Effector memory CD8-positive, alpha-beta T cell (primary cell): Measurements from ENCODE around the gene NXPE4.
"Not testable (repeated sequence)": the region's sequence is repeated elsewhere in the genome, so short reads cannot be mapped to it uniquely, and the experiment has no call there.

Experiments used
- ATAC-seq: fragments of 150-1000 bp; cut with Tn5 transposase; replicated peaks from 2 replicates; pipeline ENCODE4 v1.10.0; 2021; ENCODE audit warnings: mild to moderate bottlenecking, moderate library complexity
- DNase-seq, 3 experiments: peaks; one replicate each; pipeline ENCODE4 v3.0.0; 2021
- H3K27ac Mint-ChIP-seq, 2 donors: one replicate each; pipeline ENCODE4 v1.8.0; 2022; ENCODE audit warnings: mild to moderate bottlenecking in 2 of 2, mixed read lengths in 2 of 2, moderate library complexity in 2 of 2
- H3K27me3 Mint-ChIP-seq, 2 donors: one replicate each; pipeline ENCODE4 v1.8.0; 2022; ENCODE audit warnings: mixed read lengths in 2 of 2
- H3K36me3 Mint-ChIP-seq: one replicate; pipeline ENCODE4 v1.8.0; 2022; ENCODE audit warnings: mild to moderate bottlenecking, moderate library complexity, mixed read lengths; ENCODE audit not compliant: insufficient read depth
- H3K4me1 Mint-ChIP-seq, 2 donors: one replicate each; pipeline ENCODE4 v1.8.0; 2022; ENCODE audit warnings: low read depth in 2 of 2, mixed read lengths in 2 of 2
- H3K4me3 Mint-ChIP-seq, 2 donors: one replicate each; pipeline ENCODE4 v1.8.0; 2022; ENCODE audit warnings: mild to moderate bottlenecking in 2 of 2, mixed read lengths in 2 of 2, moderate library complexity in 2 of 2
- H3K9me3 Mint-ChIP-seq, 2 donors: one replicate each; pipeline ENCODE4 v1.8.0; 2022; ENCODE audit warnings: mixed read lengths in 2 of 2

The NXPE4 gene

GRCh38 chr11:114615448-114616361, 20.1 kb upstream of the NXPE4 start:
- no peaks in the 10 kb centered on the region for H3K27me3 Mint-ChIP-seq
- no peaks in the 10 kb centered on the region for H3K9me3 Mint-ChIP-seq
- H3K4me1 Mint-ChIP-seq: no peaks in the 10 kb centered on the region
- DNase-seq (no peak), ATAC-seq (no peak)
- H3K36me3 Mint-ChIP-seq: no peaks in the 10 kb centered on the region
- no peak overlapping the region for H3K27ac Mint-ChIP-seq
- H3K4me3 Mint-ChIP-seq: no peak overlapping the region

- DNase-seq (no peak), ATAC-seq (no peak)
- H3K4me3 Mint-ChIP-seq: no peak overlapping the region
- H3K4me1 Mint-ChIP-seq: no peaks in the 10 kb centered on the region
- H3K9me3 Mint-ChIP-seq: no peaks in the 10 kb centered on the region
- no peak overlapping the region for H3K27ac Mint-ChIP-seq
- no peaks in the 10 kb centered on the region for H3K36me3 Mint-ChIP-seq
- H3K27me3 Mint-ChIP-seq: no peaks in the 10 kb centered on the region
These were observed 18.6 kb upstream of the NXPE4 start for GRCh38 chr11:114614127-114614720.

- not testable (repeated sequence) for H3K36me3 Mint-ChIP-seq, H3K4me1 Mint-ChIP-seq, H3K9me3 Mint-ChIP-seq, ATAC-seq, H3K27ac Mint-ChIP-seq, H3K27me3 Mint-ChIP-seq, DNase-seq, H3K4me3 Mint-ChIP-seq
These were observed 17.5 kb upstream of the NXPE4 start for GRCh38 chr11:114613094-114613493.

- DNase-seq (no peak), ATAC-seq (no peak)
- Mint-ChIP-seq H3K4me3 (no peak overlapping the region), H3K4me1 (no peaks in the 10 kb centered on the region), H3K27me3 (no peaks in the 10 kb centered on the region), H3K36me3 (no peaks in the 10 kb centered on the region), H3K27ac (no peak overlapping the region), H3K9me3 (no peaks in the 10 kb centered on the region)
These were observed 17.1 kb upstream of the NXPE4 start for GRCh38 chr11:114612686-114613085.

DNA sequence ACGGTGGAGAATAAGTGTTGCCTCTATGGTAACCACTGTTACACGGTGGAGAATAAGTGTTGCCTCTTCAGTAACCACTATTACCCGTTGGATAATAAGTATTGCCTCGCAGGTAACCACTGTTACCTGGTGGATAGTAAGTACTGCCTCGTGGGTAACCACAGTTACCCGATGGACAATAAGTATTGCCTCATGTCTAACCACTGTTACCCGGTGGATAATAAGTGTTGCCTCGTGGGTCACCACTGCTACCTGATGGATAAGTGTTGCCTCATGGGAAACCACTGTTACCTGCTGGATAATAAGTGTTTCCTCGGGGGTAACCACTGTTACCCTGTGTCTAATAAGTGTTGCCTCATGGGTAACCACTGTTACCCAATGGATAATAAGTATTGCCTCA, 16.6 kb upstream of the NXPE4 start:
- H3K27me3 Mint-ChIP-seq, H3K36me3 Mint-ChIP-seq, H3K4me1 Mint-ChIP-seq, DNase-seq, H3K4me3 Mint-ChIP-seq, H3K9me3 Mint-ChIP-seq, H3K27ac Mint-ChIP-seq, ATAC-seq: not testable (repeated sequence)

- no peaks in the 10 kb centered on the region for H3K4me1 Mint-ChIP-seq
- H3K27me3 Mint-ChIP-seq: no peaks in the 10 kb centered on the region
- no peak overlapping the region for H3K27ac Mint-ChIP-seq
- no peaks in the 10 kb centered on the region for H3K36me3 Mint-ChIP-seq
- ATAC-seq (no peak), DNase-seq (no peak)
- H3K9me3 Mint-ChIP-seq: no peaks in the 10 kb centered on the region
- H3K4me3 Mint-ChIP-seq: no peak overlapping the region
These were observed 15.7 kb upstream of the NXPE4 start for GRCh38 chr11:114610984-114611944.

- H3K27ac Mint-ChIP-seq: no peak overlapping the region
- no peak for DNase-seq
- no peaks in the 10 kb centered on the region for H3K9me3 Mint-ChIP-seq
- H3K4me1 Mint-ChIP-seq: no peaks in the 10 kb centered on the region
- no peaks in the 10 kb centered on the region for H3K27me3 Mint-ChIP-seq
- H3K36me3 Mint-ChIP-seq: no peaks in the 10 kb centered on the region
- no peak for ATAC-seq
- no peak overlapping the region for H3K4me3 Mint-ChIP-seq
These were observed 15.0 kb upstream of the NXPE4 start for GRCh38 chr11:114610550-114610949.

DNA sequence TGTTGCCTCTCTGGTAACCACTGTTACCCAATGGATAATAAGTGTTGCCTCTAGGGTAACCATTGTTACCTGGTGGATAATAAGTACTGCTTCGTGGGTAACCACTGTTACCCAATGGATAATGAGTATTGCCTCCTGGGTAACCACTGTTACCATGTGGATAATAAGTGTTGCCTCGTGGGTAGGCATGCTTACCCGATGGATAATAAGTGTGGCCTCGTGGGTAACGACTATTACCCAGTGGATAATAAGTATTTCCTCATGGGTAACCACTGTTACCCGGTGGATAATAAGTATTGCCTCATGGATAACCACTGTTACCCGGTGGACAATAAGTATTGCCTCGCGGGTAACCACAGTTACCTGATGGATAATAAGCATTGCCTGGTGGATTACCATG, 13.8 kb upstream of the NXPE4 start:
- no peak overlapping the region for H3K4me3 Mint-ChIP-seq
- no peak overlapping the region for H3K27ac Mint-ChIP-seq
- no peaks in the 10 kb centered on the region for H3K36me3 Mint-ChIP-seq
- no peak for DNase-seq
- H3K9me3 Mint-ChIP-seq: no peaks in the 10 kb centered on the region
- no peaks in the 10 kb centered on the region for H3K27me3 Mint-ChIP-seq
- H3K4me1 Mint-ChIP-seq: no peaks in the 10 kb centered on the region
- no peak for ATAC-seq

GRCh38 chr11:114608605-114609004, 13.0 kb upstream of the NXPE4 start:
- not testable (repeated sequence) for H3K36me3 Mint-ChIP-seq, DNase-seq, H3K4me1 Mint-ChIP-seq, ATAC-seq, H3K4me3 Mint-ChIP-seq, H3K9me3 Mint-ChIP-seq, H3K27ac Mint-ChIP-seq, H3K27me3 Mint-ChIP-seq

DNA sequence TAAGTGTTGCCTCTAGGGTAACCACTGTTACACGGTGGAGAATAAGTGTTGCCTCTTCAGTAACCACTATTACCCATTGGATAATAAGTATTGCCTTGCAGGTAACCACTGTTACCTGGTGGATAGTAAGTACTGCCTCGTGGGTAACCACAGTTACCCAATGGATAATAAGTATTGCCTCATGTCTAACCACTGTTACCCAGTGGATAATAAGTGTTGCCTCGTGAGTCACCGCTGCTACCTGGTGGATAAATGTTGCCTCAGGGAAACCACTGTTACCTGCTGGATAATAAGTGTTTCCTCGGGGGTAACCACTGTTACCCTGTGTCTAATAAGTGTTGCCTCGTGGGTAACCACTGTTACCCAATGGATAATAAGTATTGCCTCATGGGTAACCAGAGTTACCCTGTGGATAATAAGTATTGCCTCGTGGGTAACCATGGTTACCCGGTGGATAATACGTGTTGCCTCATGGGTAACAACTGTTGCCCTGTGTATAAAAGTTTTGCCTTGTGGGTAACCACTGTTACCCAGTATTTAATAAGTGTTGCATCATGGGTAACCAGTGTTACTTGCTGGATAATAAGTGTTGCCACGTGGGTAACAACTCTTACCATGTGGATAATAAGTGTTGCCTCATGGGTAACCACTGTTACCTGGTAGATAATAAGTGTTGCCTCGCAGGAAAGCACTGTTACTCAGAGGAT, 12.3 kb upstream of the NXPE4 start:
- Mint-ChIP-seq H3K4me3 (no peak overlapping the region), H3K27ac (no peak overlapping the region), H3K4me1 (no peaks in the 10 kb centered on the region), H3K36me3 (no peaks in the 10 kb centered on the region), H3K27me3 (no peaks in the 10 kb centered on the region), H3K9me3 (no peaks in the 10 kb centered on the region)
- no peak for ATAC-seq
- no peak for DNase-seq

- not testable (repeated sequence) for ATAC-seq, H3K4me3 Mint-ChIP-seq, H3K4me1 Mint-ChIP-seq, DNase-seq, H3K27ac Mint-ChIP-seq, H3K9me3 Mint-ChIP-seq, H3K36me3 Mint-ChIP-seq, H3K27me3 Mint-ChIP-seq
These were observed 11.2 kb upstream of the NXPE4 start for GRCh38 chr11:114606802-114607075.

DNA sequence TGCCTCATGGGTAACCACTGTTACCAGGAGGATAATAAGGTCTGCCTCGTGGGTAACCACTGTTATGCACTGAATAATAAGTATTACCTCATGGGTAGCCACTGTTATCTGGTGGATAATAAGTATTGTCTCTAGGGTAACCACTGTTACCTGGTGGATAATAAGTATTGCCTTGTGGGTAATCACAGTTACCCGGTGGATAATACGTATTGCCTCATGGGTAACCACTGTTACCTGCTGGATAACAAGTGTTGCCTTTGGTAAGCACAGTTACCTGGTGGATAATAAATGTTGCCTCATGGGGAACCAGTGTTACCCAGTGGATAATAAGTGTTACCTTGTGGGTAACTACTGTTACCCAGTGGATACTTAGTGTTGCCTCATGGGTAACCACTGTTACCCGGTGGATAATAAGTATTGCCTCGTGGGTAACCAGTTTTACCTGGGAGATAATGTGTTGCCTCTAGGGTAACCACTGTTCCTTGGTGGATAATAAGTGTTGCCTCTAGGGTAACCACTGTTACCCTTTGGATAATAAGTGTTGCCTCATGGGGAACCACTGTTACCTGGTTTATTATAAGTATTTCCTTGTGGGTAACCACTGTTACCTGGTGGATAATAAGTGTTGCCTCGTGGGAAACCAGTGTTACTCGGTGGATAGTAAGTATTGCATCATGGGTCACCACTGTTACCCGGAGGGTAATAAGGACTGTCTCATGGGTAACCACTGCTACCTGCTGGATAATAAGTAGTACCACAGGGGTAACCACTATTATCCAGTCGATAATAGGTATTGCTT, 10.6 kb upstream of the NXPE4 start:
- H3K4me3 Mint-ChIP-seq: no peak overlapping the region
- DNase-seq: no peak

DNA sequence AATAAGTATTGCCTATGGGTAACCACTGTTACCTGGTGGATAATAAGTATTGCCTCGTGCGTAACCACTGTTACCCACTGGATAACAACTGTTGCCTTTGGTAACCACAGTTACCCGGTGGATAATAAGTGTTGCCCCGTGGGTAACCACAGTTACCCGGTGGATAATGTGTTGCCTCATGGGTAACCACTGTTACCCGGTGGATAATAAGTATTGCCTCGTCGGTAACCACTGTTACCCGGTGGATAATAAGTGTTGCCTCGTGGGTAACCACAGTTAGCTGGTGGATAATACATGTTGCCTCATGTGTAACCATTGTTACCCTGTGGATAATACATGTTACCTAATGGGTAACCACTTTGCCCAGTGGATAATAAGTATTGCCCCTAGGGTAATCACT, 9.8 kb upstream of the NXPE4 start:
- no peak overlapping the region for H3K4me3 Mint-ChIP-seq
- DNase-seq: no peak
- H3K27ac Mint-ChIP-seq: no peak overlapping the region
- no peak for ATAC-seq
- no peaks in the 10 kb centered on the region for H3K36me3 Mint-ChIP-seq
- no peaks in the 10 kb centered on the region for H3K4me1 Mint-ChIP-seq
- H3K27me3 Mint-ChIP-seq: no peaks in the 10 kb centered on the region
- H3K9me3 Mint-ChIP-seq: no peaks in the 10 kb centered on the region

More for the DNA sequence above, 10.6 kb upstream of the NXPE4 start:
- Mint-ChIP-seq H3K27me3 (no peaks in the 10 kb centered on the region), H3K9me3 (no peaks in the 10 kb centered on the region), H3K27ac (no peak overlapping the region), H3K36me3 (no peaks in the 10 kb centered on the region), H3K4me1 (no peaks in the 10 kb centered on the region)
- ATAC-seq: no peak
